SK-N-MC (cell line): Measurements from ENCODE around the gene SLC9A7.

Experiments
- DNase-seq: peaks from one replicate; pipeline ENCODE4 v3.0.0-alpha.2; 2011; ENCODE audit warnings: low read depth, low spot score
- H3K27ac ChIP-seq: fragments of 200-600 bp; sonication (generic); 2 replicates; pipeline ENCODE4 v1.5.1; 2016; ENCODE audit warnings: mixed run types
- H3K36me3 ChIP-seq: fragments of 200-600 bp; sonication (generic); 2 replicates; pipeline ENCODE4 v1.6.1; 2017; ENCODE audit warnings: antibody characterized with exemption, low read length, mixed read lengths; ENCODE audit not compliant: insufficient read depth
- H3K4me3 ChIP-seq: fragments of 200-600 bp; sonication (generic); 2 replicates; pipeline ENCODE4 v1.5.1; 2016
- H3K9ac ChIP-seq: fragments of 200-600 bp; sonication (generic); 2 replicates; pipeline ENCODE4 v1.8.0; 2017; ENCODE audit warnings: mixed run types, mixed read lengths; ENCODE audit not compliant: insufficient read length
- H3K9me3 ChIP-seq: fragments of 200-600 bp; sonication (generic); 2 replicates; pipeline ENCODE4 v1.6.1; 2017; ENCODE audit warnings: low read depth, mild to moderate bottlenecking, antibody characterized with exemption, low read length, moderate library complexity, mixed read lengths
- EZH2 ChIP-seq: fragments of 200-600 bp; sonication (generic); IDR thresholded peaks from one replicate; pipeline ENCODE4 v1.6.1; 2017; ENCODE audit warnings: antibody characterized with exemption
- FOXP2 ChIP-seq: optimal IDR thresholded peaks from 2 replicates; pipeline ENCODE3; 2011; ENCODE audit warnings: mild to moderate bottlenecking, moderate library complexity; ENCODE audit not compliant: insufficient read depth; ENCODE audit errors: extremely low read length, control extremely low read depth
- POLR2AphosphoS5 ChIP-seq: IDR thresholded peaks from 2 replicates; pipeline ENCODE4 v1.6.1; 2012; ENCODE audit warnings: mild to moderate bottlenecking, low read depth, low read length, borderline replicate concordance

SLC9A7 gene

GRCh38 chrX:46588263-46588662, 170.7 kb downstream of the SLC9A7 start:
- DNase-seq = no peak
- Histone ChIP-seq H3K9me3 (no peaks in the 10 kb centered on the region), H3K27ac (peak overlapping the region; percentile 71; the same call in 1 of the 2 replicates), H3K9ac (peak overlapping the region; percentile 26), H3K36me3 (no peaks in the 10 kb centered on the region), H3K4me3 (peak overlapping the region; percentile 54)
- no peak for TF ChIP-seq EZH2
- no peak for TF ChIP-seq FOXP2
- TF ChIP-seq POLR2AphosphoS5 = no peak

DNA sequence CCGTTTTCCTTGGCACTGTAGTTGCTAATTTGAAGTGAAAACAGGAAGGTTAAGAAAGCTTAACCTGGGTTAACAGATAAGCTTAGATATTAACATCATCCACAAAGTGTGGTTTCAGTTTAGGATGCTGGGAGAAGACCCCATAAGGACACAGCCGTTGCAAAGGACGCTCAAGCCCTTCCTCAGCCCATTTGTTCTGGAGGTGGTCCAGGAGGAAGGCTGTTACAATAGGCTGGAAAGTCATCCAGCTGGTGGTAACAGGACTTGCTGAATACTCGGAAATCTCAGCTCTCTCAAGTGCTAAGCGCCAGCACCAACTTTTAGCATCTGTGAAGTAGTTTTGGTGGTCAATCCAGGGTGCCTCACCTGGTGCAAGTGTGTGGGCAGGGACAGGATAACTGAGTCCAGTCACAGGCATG, 171.2 kb downstream of the SLC9A7 start:
- TF ChIP-seq POLR2AphosphoS5 = no peak
- no peak for TF ChIP-seq EZH2
- no peak for TF ChIP-seq FOXP2
- Histone ChIP-seq H3K27ac (peak overlapping the region; percentile 71; the same call in 1 of the 2 replicates), H3K9me3 (no peaks in the 10 kb centered on the region), H3K36me3 (no peaks in the 10 kb centered on the region), H3K9ac (no peak overlapping the region), H3K4me3 (peak overlapping the region; percentile 54; the same call in 1 of the 2 replicates)
- no peak for DNase-seq

- no peak for TF ChIP-seq EZH2
- TF ChIP-seq POLR2AphosphoS5 = no peak
- no peak for TF ChIP-seq FOXP2
- Histone ChIP-seq H3K9me3 (no peaks in the 10 kb centered on the region), H3K27ac (peak overlapping the region; percentile 10; the same call in 1 of the 2 replicates), H3K36me3 (no peaks in the 10 kb centered on the region), H3K9ac (no peak overlapping the region), H3K4me3 (no peak overlapping the region)
- DNase-seq = no peak
Measured at GRCh38 chrX:46587158-46587557, 171.8 kb downstream of the SLC9A7 start.

DNA sequence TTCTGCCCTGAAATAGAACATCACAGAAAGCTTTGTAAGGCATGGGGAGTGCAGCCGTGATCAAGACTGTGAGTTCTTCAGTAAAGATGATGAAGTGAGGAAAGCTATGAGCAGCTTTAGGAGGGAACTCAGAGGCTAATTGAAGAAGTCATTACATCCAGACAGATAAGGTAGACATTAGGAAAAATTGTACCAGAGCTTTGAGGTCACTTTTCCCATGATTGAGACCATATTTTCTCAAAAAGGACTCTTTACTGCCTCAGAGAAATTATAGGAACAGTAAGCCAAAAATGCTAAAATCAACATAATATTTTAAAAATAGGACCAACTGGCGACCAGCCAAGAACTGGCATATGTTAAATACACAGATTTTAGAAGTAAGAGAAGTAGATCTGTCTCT, 174.2 kb downstream of the SLC9A7 start:
- no peak overlapping the region for H3K9ac ChIP-seq

DNA sequence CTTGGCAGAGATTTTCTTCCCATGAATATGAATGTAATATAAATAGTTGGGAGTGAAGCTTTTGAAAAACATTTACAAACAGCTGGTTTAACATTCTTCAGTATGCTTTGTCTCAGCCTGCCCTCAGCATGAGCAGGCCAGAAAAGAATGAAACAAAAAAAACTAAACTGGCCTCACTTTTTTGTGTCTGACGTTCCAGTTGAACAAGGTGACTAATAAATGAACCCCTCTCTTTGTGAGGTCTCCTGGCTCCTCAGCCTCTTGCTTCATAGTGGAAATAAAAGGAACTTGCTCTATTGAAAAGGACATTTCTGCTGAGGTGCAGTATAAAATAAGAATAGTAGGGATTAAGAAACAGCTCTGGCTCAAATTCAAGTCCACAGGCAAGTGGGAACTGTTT, 176.0 kb downstream of the SLC9A7 start:
- Histone ChIP-seq H3K9ac (no peak overlapping the region), H3K27ac (peak overlapping the region; percentile 84), H3K9me3 (no peaks in the 10 kb centered on the region), H3K4me3 (peak overlapping the region; percentile 37), H3K36me3 (no peaks in the 10 kb centered on the region)
- no peak for DNase-seq
- TF ChIP-seq POLR2AphosphoS5 (no peak), EZH2 (no peak), FOXP2 (no peak)

More for the DNA sequence above, 174.2 kb downstream of the SLC9A7 start:
- Histone ChIP-seq H3K9me3 (no peaks in the 10 kb centered on the region), H3K27ac (peak overlapping the region; percentile 57; the same call in 1 of the 2 replicates), H3K4me3 (no peak overlapping the region), H3K36me3 (no peaks in the 10 kb centered on the region)
- TF ChIP-seq POLR2AphosphoS5 (no peak), EZH2 (no peak), FOXP2 (no peak)
- DNase-seq = no peak

GRCh38 chrX:46582325-46582724, 176.6 kb downstream of the SLC9A7 start:
- no peaks in the 10 kb centered on the region for H3K9me3 ChIP-seq
- no peak for TF ChIP-seq EZH2
- no peak for TF ChIP-seq POLR2AphosphoS5
- TF ChIP-seq FOXP2 = no peak
- no peak for DNase-seq
- H3K9ac ChIP-seq = no peak overlapping the region
- peak overlapping the region; percentile 84; the same call in 1 of the 2 replicates for H3K27ac ChIP-seq
- no peaks in the 10 kb centered on the region for H3K36me3 ChIP-seq
- no peak overlapping the region for H3K4me3 ChIP-seq

- no peak for TF ChIP-seq FOXP2
- no peak for TF ChIP-seq POLR2AphosphoS5
- no peak for TF ChIP-seq EZH2
- Histone ChIP-seq H3K4me3 (no peak overlapping the region), H3K27ac (no peak overlapping the region), H3K9me3 (no peaks in the 10 kb centered on the region), H3K36me3 (no peaks in the 10 kb centered on the region), H3K9ac (no peak overlapping the region)
- DNase-seq = no peak
Measured at GRCh38 chrX:46580613-46581012, 178.3 kb downstream of the SLC9A7 start.

- H3K9ac ChIP-seq = no peak overlapping the region
- H3K36me3 ChIP-seq = no peaks in the 10 kb centered on the region
- TF ChIP-seq FOXP2 (no peak), POLR2AphosphoS5 (no peak), EZH2 (no peak)
- no peak for DNase-seq
- no peak overlapping the region for H3K27ac ChIP-seq
- no peaks in the 10 kb centered on the region for H3K9me3 ChIP-seq
- H3K4me3 ChIP-seq = no peak overlapping the region
Measured at GRCh38 chrX:46579250-46579649, 179.7 kb downstream of the SLC9A7 start.
